GM12801 (cell line): Measurements from ENCODE around the gene PPM1F.

Experiments
- TF ChIP-seq, protein P1 (sequence below): IDR thresholded peaks from one replicate; pipeline ENCODE4 v1.5.1; 2011; ENCODE audit warnings: control low read depth; ENCODE audit not compliant: insufficient read length; ENCODE audit errors: extremely low read depth

Gene PPM1F

DNA sequence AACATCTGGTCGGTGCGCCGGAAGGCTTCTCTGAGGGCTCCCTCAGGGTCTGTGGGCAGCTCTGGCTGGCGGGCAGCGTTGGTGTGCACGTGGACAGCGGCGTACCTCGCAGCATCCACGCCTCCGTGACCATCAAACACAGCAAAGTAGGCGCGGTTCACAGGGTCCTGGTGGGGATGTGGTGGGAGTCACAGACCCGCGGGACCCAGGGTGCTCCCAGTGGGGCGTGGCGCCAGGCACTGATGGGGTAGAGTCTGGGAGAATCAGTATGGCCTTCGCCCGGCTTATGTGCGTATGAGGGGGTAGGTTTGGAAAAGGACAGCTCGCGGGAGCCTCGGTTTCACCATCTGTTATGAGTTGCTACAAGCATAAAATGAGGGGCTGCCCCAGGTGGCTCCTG lies 19.2 kb downstream of the PPM1F start:
- TF ChIP-seq, protein P1, sequence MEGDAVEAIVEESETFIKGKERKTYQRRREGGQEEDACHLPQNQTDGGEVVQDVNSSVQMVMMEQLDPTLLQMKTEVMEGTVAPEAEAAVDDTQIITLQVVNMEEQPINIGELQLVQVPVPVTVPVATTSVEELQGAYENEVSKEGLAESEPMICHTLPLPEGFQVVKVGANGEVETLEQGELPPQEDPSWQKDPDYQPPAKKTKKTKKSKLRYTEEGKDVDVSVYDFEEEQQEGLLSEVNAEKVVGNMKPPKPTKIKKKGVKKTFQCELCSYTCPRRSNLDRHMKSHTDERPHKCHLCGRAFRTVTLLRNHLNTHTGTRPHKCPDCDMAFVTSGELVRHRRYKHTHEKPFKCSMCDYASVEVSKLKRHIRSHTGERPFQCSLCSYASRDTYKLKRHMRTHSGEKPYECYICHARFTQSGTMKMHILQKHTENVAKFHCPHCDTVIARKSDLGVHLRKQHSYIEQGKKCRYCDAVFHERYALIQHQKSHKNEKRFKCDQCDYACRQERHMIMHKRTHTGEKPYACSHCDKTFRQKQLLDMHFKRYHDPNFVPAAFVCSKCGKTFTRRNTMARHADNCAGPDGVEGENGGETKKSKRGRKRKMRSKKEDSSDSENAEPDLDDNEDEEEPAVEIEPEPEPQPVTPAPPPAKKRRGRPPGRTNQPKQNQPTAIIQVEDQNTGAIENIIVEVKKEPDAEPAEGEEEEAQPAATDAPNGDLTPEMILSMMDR = no peak

DNA sequence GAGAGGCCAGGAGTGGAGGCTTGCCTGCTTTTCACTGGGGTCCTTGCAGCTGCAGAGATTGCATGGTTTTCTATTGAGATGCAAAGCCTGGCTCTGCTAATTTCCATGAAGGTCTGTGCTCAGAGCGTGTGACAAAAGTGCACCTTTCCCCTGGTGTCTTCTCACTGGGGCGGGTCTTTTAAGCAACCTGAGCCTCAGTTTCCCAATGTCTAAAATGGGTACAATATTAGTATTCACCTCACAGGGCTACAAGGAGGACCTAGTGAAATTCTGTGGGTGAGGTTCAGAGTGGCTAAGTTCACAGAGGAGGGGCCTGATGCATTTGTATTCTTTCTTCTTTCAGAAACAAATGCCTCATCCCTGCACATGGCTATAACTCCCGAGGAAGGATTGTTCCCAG lies 20.3 kb downstream of the PPM1F start:
- TF ChIP-seq, protein P1 = no peak

DNA sequence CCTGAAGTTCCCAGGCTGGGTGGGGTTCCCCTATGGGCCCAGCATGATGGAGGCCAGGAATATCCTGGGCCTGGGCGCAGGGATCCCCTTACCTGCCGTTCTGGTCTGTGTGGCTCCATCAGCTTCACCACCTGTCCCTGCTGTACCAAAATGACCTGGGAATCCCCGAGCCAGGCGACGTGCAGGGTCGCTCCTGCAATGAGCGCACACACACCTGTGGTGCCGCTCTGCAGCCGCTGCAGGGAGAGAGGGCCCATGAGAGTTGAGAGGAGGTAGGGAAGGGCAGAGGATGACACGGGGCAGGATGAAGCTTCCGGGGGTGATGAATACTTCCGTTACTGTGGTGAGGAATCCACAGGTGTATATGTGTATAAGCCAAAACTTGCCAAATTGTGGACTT lies 21.6 kb downstream of the PPM1F start:
- TF ChIP-seq, protein P1 = no peak

DNA sequence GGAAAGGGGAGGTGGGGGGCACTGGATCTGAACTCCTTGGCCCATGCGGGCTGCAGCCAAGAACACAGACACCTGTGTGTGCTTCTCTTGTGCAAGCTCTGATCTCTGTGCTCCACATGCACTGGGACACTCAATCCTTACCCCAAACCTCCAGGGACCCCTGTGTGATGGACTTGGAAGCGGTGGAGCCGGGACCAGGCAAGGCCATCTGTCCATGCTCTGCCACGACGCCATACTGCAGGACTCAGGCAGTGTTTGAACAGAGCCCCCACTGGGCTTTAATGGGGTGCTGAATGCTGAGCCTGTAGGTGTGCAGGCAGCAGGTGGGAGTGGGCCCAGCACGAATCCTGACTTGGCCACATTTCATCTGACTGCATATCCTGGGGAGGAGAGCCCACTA lies 23.4 kb downstream of the PPM1F start:
- TF ChIP-seq, protein P1 = no peak

DNA sequence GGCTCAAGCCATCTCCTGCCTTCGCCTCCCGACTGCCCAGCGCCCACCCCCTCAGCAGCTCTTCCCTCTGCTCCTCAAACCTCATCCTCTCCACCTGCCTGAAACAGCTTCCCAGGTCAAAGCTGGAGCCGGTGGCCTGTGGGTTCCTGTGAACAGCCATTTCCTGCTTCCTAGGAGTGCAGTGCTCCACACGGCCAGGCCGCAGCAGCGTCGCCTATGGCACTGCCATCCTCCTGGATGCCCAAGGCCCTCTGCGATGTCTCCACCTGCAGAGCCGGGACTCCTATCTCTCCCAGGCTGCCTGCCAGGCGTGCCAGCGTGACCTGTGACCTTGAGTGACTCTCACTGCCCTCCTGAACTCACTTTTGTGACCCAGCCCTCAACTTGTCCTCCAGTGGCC lies 24.6 kb downstream of the PPM1F start:
- TF ChIP-seq, protein P1 = no peak

DNA sequence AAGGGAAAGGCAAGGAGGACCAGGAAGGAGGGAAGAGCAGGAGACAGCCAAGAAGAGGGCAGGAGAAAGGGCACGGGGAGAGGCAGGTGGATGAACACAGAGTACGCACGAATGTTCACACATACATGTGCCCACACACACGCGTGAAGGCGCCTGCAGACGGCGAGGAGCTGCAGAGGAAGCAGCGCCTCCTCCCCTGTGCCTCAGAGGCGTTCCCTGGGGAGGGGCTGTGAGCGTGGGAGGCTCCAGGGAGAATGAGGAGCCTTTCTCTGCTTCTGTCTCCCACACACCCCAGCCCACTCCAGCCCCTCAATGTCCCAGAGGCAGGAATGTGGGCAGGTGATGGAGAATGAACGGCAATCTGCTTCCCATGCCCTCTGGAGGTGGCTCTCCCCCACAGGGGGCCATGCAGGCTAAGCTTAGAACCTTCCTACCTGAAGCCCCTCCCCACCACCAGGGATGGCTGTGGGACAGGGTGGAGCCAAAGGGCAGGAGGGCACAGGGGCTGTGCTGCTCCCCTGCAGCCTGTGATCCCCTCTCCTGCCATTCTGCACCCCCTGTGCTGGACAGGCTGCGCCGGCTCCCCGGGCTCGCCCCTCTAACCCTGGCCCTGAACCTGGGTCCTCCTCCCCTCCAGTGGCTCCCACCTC lies 25.3 kb downstream of the PPM1F start:
- TF ChIP-seq, protein P1 = no peak

DNA sequence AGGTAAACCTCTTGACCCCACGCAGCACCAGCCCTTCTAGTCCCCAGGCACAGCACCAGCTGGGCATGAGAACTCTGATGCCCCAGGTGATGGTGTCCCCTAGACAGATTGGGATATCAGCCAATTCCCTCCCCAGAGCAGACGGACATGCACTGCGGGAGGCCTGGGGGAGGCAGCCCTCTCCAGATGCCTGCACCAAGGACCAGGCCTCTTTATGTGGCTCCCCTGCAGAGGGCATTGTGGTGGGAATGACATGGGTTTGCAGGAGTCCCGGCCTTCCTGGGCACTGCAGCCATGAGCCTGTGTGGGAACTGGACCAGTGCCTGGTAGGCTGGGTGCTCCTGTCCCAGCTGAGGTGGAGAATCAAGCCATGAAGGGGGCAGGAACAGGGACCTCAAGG lies 25.9 kb downstream of the PPM1F start:
- TF ChIP-seq, protein P1 = no peak
